NCI-H446 (cell line): ENCODE measurements around the gene EPHB1.

Source experiments
- DNase-seq, 2 experiments: peaks; one replicate each; lab custom pipeline; 2025; lab: John Stamatoyannopoulos, UW

Gene EPHB1

DNA sequence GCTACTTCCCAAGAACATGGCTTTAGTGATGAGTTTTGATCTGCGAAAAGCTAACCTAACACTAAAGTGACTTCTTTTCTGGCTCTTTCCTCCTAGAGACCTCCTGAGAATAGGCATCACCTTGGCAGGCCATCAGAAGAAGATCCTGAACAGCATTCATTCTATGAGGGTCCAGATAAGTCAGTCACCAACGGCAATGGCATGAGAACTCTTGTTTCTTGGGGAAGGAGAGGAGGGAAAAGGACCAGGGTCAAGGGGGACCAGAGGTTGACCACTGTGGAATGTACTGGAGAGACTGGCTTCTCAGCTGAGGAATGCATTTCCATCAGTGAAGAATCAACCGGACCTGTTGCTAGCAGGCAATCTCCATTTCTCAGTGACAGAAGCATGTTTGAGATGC, 463.9 kb downstream of the EPHB1 start:
- no peak for DNase-seq

DNA sequence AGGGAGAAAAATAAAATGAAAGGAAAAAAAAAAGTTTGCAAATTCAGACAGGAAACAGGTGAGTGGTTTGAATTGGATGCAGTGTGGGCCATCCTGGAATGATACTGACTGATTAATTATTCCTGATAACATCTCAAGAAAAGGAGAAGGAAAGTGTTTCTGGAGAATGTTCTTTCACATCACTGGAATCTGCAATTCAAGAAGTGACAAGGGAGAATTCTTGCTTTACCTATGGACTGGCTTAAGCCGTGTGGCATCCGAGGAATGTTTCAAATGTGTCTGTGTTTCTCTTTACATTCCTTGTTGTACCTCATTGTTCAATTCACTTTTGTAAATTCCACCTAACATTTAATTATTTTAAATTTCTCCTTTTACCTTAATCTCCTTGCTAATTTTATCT, 465.0 kb downstream of the EPHB1 start:
- DNase-seq, result no peak

DNA sequence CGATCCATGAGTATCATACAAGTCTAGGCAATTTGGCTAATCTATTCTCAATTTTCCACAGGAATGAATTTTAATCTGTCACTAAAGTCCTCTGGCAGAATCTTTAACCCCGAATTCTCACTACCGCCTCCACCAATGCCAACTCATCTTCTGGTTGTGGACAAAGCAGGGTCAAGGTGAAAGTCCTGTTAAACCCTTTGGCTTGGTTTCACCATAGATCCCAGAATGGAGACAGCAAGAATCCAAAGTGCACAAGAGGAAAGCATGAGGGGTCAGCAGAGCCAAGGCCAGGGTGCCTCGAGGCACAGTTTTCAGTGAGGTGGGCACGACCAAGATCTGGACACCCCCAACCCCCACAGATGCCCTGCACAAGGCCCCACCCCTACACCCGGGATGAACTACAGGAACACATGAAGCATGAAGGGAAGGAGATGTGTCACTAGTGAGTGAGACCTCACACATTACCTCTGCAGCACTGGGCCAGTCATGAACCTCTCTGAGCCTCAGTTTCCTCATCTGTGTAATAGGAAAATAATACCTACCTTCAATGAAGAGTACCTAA, 466.2 kb downstream of the EPHB1 start:
- DNase-seq, result no peak

DNA sequence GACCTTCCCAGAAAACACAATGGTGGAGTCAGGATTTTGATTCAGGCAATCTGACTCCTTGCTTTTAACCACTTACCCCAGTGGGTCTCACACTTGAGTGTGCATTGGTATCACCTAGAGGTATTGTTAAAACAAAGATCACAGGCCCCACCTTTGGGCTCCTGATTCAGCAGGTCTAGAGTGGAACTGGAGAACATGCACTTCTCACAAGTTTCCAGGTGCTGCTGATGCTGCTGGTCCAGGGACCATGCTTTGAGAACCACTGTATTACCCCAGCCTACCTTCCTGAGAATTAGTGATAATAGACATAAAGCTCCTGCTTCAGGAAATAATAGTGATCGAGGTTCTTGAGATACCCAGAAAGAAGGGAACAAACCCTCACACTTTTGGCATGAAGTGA, 466.9 kb downstream of the EPHB1 start:
- DNase-seq, result no peak

DNA sequence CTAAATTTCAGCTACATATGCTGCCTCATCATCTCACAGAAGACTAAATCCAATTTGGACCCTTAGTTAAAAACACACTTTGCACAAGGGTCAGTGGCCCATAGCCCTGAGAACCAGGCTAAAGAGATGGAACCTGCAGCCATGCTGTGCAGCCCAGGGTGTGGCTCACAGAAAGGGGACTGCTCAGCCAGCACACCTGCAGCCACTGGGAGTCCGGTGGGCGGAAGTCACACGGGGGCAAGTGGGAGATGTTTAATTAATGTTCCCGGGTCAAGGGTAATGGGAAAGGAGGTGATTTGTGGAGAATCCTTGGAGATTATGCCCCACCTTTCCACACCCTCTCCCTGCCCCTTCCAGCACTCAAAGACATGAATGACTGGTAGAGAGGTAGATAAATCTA, 467.4 kb downstream of the EPHB1 start:
- no peak for DNase-seq

DNA sequence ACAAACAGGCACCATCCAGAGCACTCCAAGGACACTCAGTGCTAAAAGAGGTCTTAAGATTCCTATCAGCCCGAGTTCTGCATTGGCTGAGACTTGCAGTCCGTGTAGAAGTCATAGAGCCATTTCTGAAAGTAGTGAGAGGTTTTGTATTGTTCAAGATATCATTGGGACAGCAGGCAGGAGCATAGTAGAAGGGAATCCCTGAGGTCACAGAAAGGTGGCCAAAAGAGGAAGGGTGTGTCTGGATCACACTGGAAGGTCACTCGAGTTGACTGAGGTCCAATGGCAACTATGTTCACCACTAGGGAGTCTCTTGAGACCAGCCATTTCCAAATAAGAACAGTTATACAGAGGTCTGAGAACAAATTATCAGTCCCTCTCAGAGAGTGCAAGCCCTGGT, 468.3 kb downstream of the EPHB1 start:
- no peak for DNase-seq

DNA sequence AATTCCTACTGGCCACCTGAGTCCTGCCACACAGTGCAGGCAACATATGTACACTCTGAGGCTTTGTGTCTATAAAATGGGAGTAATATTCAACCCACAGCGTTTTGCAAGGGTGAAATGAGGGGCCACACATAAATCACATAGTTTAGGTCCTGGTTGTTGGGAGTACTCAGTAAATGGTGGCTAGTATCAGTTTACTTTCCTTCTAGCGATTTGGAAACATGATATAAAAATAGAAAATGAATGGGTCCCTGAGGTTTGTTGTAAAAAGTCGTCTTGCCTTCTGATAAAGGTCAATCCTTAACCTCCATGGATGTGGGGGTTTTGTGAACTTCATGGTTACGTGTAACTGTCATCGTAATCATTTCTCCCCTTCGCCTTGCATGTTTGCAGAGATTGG, 472.4 kb downstream of the EPHB1 start:
- no peak for DNase-seq

DNA sequence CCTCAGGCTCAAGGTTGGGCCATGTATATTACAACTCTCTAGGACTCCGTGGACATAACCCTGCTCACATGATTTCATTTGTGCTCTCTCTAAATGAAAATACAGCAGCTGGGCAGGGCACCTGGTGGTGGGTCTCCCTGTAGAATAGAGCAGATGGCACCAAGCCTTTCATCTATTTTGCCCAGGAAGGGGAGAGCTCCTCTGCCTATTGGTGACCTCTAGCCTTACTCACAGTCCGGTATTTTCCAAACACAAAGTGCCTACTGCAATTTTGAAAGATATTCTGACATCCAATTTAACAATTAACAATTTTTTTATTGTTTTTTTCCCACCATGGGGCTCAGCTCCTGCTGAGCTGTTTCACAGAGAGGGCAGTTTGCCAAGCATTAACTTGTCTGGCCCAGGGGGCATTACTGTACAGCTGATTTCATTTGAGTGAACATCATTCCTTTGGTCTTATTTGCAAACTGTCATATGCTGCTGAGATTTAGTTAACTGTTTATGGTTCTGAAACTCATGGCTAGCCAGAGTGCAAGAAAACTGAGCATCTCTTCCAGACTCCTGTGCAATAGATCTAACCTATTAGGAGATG, 474.0 kb downstream of the EPHB1 start:
- DNase-seq, result peak in 1 of 2 experiments; percentile 46

DNA sequence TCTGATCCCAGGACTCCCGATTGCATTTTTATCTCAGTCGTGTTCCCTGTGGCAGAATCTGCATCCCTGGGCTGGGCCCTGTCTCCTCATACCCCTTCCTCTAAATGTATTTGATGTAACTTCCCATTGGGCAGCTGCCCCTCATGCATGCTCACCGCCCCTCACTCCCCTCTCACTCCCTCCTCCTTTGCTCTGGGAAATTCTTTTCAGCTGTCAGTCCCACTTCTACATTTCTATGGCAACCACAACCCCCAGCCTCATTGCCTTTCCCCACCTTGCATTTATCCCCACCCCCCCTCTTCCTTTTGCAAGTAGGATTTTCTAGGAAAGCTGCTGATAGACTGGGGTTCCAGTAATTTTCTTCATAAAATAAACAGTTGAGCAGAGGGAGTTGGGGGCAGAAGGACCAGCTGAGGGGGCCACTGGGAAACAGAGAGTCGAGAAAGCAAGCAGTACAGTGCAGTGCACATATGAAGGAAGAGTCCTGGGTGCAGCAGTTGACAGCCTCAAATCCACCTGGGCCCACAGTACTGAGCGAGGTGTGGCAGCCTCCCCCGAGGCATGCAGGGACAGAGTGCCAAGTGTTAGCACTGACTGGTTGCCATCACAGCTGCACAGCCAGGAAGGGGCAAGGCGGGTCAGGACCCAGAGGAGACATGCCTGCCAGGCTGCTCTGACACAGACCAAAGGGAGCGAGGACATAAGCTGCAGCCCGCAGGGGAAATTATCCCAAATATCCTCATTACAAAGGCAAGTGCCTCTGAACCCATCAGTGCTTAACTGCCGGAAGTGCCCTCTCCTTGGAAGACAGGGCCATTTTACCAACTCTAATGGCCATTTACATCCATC, 476.3 kb downstream of the EPHB1 start:
- no peak for DNase-seq

DNA sequence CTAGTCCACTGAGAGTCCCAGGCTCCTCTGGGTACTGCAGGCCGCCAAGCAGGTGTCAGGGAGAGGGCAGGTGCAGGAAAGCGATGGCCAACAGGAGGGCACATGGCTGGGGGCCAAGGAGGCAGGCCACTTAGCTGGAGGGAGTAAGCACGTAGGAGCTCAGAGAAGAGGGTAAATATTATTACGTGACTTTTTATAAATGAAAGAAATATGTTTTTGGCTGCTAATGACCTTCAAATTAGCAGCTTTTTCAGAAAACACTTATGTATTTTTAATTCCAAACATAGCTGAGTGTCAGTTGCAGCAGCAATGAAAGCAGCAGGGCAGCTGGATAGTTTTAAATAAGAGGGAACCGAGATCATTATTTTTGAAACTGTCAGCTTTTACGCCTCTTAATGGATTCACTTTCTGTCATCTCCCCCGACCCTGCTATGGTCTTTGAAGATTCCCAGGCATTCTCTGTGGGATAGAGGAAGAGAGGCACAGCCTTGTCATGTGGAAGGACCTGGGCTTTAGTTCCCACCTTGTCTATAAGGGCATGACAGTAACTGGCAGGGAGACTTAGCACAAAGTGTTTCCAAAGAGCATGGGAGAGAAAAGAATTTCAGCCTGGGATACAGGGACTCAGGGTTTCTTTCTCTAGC, 477.1 kb downstream of the EPHB1 start:
- no peak for DNase-seq

DNA sequence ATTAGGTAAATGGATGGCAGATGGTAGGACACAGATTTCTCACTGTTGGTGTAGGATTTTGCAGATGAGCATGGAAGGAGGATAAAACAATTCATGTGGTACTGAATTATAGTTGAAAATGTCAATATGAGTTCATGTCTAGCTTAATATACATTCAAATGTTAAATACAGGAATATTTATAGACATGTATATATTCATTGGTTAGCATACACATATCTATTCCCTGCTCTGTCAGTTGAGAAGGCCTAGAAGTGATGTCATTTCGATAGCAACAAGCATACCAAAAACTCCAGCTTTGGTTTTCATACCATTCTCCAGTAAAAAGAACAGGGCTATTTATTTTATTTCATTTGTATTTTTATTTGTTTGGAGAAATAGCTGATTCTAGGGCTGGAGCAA, 497.1 kb downstream of the EPHB1 start:
- DNase-seq, result no peak

DNA sequence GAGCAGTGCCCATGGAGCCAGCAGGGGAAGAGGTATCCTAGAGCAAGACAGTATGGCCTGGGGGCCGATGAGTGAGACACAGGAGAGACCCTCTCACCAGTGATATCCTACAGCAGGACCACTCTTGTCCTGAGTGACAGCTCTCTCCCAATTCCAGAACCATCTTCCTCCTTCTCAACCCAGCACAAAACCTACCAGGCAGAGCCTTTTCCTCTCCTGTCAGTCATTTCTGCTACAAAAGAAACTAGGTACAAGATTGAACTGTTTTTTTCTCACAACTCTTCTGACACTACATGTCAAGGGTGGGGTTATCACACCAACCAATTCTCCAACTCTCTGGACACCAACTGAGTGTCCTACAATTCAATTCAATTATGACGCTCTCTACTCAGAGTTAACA, 506.6 kb downstream of the EPHB1 start:
- no peak for DNase-seq

DNA sequence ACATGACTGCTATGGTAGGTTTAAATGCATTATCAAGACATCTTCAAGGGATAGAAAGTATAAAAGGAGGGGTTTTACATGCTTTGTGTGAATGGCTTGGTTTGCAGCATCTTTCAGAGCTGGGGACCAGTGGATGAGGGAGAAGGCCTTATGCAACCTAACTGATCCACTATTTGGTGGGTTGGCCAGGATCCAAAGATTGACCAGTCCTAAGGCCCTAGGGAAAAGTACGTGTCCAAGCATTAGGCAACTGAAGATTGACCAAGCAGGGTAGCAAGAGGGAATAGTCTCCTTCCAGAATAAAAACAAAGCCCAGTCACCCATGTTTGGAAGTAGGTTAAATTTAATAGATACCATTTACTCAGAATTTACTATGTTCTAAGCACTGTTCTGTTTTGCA, 509.3 kb downstream of the EPHB1 start:
- DNase-seq, result no peak
